Left colon (tissue), 2 donors: ENCODE results near the gene CLEC2D. TPM values are rescaled to one million over a fixed set of nuclear protein-coding genes. Genes with fewer than 3 reads are reported as not detected.
"Not testable (repeated sequence)": the region's sequence is repeated elsewhere in the genome, so short reads cannot be mapped to it uniquely, and the experiment has no call there.

Experiments used
- ATAC-seq: fragments of 200-7000 bp; cut with Tn5 transposase; one replicate; pipeline ENCODE4 v1.9.1; 2020; ENCODE audit warnings: mild to moderate bottlenecking, moderate library complexity
- DNase-seq, 2 donors: peaks; one replicate each; pipeline ENCODE4 v3.0.0-alpha.2; 2020
- intact Hi-C, 2 donors: fragments of 100-400 bp; cut with DNase I in 1 of 2; cut with micrococcal nuclease in 1 of 2; formaldehyde crosslinking; loops; one replicate each; pipeline versions ENCODE4 v1.11.2 to v1.14.0; 2022; cut with DNase I, micrococcal nuclease
- total RNA-seq, 2 donors: library from RNA; stranded (reverse); fragmentation: NEBNext Ultra II Directional; extraction: Animal tissue kit (Norgen Biotek cat#: 25700); gene quantifications; one replicate each; pipeline ENCODE4 v1.2.1, GENCODE V29; 2021
- donor health status: DM: no; HTN: no; CAD: no.
- donor health status: DM: yes; HTN: yes; CAD: no.

The CLEC2D gene
- total RNA-seq, 2 donors from 2014 or later: 6.2 to 7.3 TPM

DNA sequence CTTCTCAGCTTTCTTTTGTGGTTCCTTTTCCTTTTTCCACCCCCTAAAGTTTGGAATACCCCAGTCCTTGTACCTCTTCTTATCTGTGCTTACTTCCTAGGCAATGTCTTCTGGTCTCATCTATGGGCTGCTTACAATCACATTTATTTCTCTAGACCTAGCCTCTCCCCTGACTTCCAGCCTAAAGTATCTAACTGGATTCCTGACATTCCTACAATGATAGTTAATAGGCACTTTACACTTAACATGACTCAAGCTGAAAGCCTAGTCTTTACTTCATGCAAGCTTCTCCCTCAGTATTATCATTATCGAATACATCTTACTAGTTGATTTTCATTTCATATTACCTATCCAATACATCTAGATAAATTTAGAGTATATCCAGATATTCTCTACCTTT, 42.2 kb downstream of the CLEC2D start:
- no peak for DNase-seq

GRCh38 chr12:9713032-9713558, 43.6 kb downstream of the CLEC2D start:
- intact Hi-C loops, ATAC-seq, DNase-seq: not testable (repeated sequence)

More for the DNA sequence above, 42.2 kb downstream of the CLEC2D start:
- intact Hi-C loops: no loop called here
- ATAC-seq: no peak

DNA sequence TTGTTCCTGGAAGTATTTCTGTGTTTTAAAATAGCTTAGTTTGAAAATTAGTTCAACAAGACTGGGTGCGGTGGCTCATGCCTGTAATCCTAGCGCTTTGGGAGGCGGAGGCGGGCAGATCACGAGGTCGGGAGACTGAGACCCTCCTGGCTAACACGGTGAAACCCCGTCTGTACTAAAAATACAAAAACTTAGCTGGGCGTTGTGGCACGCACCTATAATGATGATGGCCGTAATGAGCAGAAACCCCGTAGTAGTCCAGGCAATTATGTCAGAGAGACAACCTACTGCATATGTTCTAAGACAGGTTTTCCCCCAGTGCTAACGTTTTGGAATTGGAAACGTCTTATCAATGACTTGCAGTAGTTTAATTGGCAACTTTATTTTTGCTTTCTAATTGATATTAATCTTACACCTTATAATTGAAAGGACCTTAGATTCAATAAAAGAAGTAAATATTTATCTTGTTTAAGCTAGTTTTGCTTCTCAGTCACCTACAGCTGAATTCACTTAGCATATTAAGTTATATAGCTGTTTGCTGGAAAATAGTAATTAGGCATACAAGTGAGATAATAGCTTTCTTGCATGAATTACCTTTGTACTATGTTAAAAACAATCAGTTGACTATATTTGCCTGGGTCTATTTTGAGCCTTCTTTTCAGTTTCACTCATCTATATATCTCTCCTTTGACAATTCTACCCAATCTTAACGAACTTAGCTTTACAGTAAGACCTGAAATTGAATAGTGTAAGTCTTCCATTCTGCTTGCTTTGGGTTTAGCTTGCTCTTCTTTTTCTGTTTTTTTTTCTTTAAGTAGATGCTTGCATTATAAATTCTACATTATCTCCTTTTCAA, 47.8 kb downstream of the CLEC2D start:
- intact Hi-C loops: no loop called here
- no peak for ATAC-seq
- DNase-seq: no peak

GRCh38 chr12:9718968-9719367, 49.5 kb downstream of the CLEC2D start:
- no peak for ATAC-seq
- intact Hi-C loops: no loop called here
- DNase-seq: no peak

- DNase-seq (no peak), ATAC-seq (no peak)
- intact Hi-C loops: no loop called here
These were observed 50.3 kb downstream of the CLEC2D start for GRCh38 chr12:9719790-9720189.

- intact Hi-C loops: no loop called here
- no peak for DNase-seq
- ATAC-seq: no peak
These were observed 52.0 kb downstream of the CLEC2D start for GRCh38 chr12:9721394-9722092.

GRCh38 chr12:9724023-9724422, 54.5 kb downstream of the CLEC2D start:
- DNase-seq (no peak), ATAC-seq (no peak)
- intact Hi-C loops: no loop called here

GRCh38 chr12:9725213-9725870, 55.8 kb downstream of the CLEC2D start:
- DNase-seq: no peak
- intact Hi-C loops: no loop called here
- ATAC-seq: no peak

DNA sequence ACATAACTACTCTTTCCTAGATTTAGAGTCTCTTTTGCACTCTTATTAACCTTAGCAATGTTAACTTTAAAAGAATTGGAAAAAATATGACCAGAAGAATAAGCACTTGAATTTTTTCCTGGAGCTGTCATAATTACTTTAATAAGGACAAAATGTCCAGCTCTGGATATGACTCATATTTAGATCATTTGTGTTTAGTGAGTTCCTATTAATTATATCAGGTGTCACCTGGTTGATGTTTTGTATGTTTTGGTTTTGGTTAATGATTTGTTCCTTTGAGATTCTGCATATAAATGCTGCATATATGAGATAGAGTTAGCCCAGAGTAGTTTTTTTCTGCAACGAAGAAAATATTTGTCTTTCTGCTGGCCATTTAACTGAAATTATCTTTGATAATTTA, 58.3 kb downstream of the CLEC2D start:
- intact Hi-C loops: no loop called here
- ATAC-seq (no peak), DNase-seq (no peak)

- DNase-seq (no peak), ATAC-seq (no peak)
- intact Hi-C loops: no loop called here
These were observed 59.6 kb downstream of the CLEC2D start for GRCh38 chr12:9729082-9729481.

DNA sequence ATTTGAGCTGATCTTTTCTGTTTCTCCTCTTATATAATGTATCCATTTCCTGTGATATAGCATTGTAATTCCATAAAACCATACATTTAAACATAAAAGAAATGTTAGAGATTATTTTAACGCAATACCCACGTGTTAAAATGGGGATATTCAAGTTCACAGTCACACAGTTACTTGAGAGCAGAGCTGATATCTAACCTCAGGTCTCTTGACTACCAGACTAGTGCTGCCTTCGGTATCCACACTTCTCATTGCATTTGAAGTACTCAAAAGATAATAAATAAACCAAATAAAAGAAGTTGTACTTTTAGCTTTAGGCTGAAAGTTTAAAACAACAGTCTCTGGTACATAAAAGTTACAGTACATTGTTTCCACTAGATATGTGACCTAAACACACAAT, 60.5 kb downstream of the CLEC2D start:
- DNase-seq (no peak), ATAC-seq (no peak)
- intact Hi-C loops: no loop called here

DNA sequence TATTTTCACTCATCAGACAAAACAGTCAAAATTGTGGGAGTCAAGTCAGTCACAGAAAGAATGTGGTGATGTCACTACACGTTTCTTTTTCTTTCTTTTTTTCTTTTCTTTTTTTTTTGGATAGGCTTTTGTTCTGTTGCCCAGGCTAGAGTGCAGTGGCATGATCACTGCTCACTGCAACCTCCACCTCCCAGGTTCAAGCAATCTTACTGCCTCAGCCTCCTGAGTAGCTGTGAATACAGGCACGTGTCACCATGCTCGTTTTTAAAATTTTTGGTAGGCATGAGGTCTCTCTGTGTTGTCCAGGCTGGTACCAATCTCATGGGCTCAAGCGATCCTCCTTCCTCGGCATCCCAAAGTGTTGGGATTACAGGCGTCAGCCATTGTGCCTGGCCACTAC, 61.1 kb downstream of the CLEC2D start:
- no peak for ATAC-seq
- DNase-seq: no peak
- intact Hi-C loops: no loop called here

DNA sequence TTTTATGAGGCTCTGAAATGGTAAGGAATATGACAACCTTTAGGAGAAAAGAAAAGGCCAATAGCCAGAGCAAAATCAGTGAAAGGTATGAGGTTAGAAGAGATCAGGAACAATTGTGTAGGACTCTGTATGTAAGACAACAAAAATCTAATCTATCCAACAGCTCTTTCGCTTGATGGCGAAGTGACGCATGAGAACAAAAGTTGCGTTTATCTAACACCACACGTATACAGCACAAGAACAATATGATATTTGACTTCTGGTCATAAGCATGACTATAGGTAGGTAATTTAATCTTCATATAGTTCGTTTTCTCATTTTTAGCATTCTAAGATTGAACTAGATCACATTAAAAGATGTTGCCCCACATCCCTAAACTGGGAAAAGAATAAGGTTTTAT, 61.9 kb downstream of the CLEC2D start:
- DNase-seq (no peak), ATAC-seq (no peak)
- intact Hi-C loops: no loop called here

DNA sequence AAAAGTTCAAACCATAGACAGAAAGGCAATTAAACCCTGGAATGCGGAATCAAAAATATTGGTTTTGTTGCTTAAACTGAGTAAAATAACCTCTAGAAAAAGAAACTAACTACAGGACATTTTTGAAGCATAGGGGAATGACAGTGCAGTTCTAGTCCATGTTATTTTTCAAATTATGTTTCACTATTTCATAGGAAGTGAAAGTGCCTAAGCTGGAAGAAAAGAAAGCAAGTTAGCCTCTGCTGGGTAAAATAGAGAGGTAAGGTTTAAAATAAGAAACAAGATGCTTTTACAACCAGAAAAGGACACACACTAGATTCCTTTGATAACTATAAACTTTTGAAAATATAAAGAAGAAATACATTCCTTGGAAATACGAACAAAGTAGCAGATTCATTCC, 62.3 kb downstream of the CLEC2D start:
- no peak for DNase-seq
- ATAC-seq: no peak
- intact Hi-C loops: no loop called here

GRCh38 chr12:9732921-9733461, 63.5 kb downstream of the CLEC2D start, which contains the start of gene CLECL1:
Gene CLECL1, minus strand, starts transcription at chr12:9733097.
- intact Hi-C loops: no loop called here
- DNase-seq (no peak), ATAC-seq (no peak)

DNA sequence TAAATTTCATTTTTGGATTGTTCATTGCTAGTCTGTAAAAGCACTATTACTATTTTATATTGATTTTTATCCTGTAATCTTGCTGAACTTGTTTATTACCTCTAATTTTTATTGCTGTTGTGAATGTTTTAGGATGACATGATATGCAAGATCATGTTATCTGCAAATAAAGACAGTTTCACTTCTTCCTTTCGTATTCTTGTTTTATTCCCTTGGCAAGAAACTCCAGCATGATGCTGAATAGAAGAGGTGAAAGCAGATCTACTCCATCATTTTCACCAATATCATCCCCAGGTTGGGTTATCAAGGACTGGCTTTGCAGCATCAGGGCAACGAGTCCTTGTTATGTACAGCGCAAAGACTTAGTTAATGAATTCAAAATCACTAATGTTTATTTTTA, 66.1 kb downstream of the CLEC2D start:
- ATAC-seq (no peak), DNase-seq (no peak)
- intact Hi-C loops: no loop called here

GRCh38 chr12:9736936-9737705, 67.6 kb downstream of the CLEC2D start:
- intact Hi-C loops: no loop called here
- DNase-seq: no peak
- no peak for ATAC-seq

- intact Hi-C loops, ATAC-seq, DNase-seq: not testable (repeated sequence)
These were observed 69.4 kb downstream of the CLEC2D start for GRCh38 chr12:9738905-9739304.
